Stimulated activated CD8-positive, alpha-beta memory T cell treated with anti-CD3 and anti-CD28 coated beads, Interleukin-4, amount 100 ng/mL, for 1 hour (primary cell): ENCODE data around the gene ITGA1.
"Not testable (repeated sequence)": the region's sequence is repeated elsewhere in the genome, so short reads cannot be mapped to it uniquely, and the experiment has no call there.

Experiments used
- DNase-seq, 2 donors: peaks; one replicate each; pipeline ENCODE4 v3.0.0-alpha.2; 2020; ENCODE audit warnings: low read depth in 2 of 2, low spot score in 1 of 2

Gene ITGA1

DNA sequence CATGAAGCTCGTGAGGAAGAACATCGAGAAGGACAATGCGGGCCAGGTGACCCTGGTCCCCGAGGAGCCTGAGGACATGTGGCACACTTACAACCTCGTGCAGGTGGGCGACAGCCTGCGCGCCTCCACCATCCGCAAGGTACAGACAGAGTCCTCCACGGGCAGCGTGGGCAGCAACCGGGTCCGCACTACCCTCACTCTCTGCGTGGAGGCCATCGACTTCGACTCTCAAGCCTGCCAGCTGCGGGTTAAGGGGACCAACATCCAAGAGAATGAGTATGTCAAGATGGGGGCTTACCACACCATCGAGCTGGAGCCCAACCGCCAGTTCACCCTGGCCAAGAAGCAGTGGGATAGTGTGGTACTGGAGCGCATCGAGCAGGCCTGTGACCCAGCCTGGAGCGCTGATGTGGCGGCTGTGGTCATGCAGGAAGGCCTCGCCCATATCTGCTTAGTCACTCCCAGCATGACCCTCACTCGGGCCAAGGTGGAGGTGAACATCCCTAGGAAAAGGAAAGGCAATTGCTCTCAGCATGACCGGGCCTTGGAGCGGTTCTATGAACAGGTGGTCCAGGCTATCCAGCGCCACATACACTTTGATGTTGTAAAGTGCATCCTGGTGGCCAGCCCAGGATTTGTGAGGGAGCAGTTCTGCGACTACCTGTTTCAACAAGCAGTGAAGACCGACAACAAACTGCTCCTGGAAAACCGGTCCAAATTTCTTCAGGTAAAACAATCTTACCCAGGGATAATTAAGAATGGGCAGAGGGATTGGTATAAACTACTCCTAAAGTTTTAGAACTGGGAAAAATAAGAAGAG, 12.9 kb downstream of the ITGA1 start:
- DNase-seq = no peak

GRCh38 chr5:52801329-52801728, 13.6 kb downstream of the ITGA1 start:
- no peak for DNase-seq

- no peak for DNase-seq
These were observed 14.7 kb downstream of the ITGA1 start for GRCh38 chr5:52802272-52802973.

DNA sequence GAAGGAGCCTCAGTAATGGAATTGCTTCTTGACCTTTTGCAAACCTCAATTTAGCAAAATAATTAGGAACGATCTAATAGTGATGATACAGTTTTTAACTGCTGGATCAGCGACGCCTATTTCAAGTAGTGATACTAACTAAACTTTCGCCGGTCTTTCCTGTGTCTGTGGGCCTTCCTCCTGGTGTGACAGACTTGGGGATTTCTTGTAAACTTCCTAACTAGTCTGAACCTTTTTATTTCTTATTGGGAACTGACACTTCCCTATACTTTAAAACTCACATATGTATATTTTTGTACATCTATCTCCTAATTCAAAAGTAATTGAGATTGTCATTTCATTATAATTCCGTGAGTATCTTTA, 15.2 kb downstream of the ITGA1 start:
- DNase-seq = no peak

GRCh38 chr5:52804387-52804791, 16.7 kb downstream of the ITGA1 start:
- no peak for DNase-seq

- no peak for DNase-seq
These were observed 17.3 kb downstream of the ITGA1 start for GRCh38 chr5:52804981-52805380.

- DNase-seq = no peak
These were observed 17.9 kb downstream of the ITGA1 start for GRCh38 chr5:52805615-52806014.

DNA sequence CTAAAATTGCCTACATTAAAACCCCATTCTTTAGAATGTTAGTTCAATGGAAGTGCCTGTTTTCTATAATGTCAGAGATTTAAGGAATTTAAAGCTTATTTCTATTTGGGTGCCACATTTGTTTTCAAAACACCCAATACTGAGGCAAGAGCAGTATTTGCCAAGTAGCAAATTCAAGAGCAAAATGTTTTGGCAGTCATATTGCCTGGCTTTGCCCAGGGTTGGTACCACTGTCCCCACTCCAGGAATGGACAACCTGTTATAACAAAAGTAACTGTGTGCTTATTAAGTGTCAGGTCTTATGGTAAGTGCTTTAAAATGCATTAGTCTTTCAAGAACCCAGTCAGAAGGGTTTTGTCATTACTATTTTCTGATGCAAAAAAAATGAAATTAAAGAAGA, 19.3 kb downstream of the ITGA1 start:
- DNase-seq = no peak

GRCh38 chr5:52807723-52808122, 20.0 kb downstream of the ITGA1 start:
- DNase-seq = no peak

DNA sequence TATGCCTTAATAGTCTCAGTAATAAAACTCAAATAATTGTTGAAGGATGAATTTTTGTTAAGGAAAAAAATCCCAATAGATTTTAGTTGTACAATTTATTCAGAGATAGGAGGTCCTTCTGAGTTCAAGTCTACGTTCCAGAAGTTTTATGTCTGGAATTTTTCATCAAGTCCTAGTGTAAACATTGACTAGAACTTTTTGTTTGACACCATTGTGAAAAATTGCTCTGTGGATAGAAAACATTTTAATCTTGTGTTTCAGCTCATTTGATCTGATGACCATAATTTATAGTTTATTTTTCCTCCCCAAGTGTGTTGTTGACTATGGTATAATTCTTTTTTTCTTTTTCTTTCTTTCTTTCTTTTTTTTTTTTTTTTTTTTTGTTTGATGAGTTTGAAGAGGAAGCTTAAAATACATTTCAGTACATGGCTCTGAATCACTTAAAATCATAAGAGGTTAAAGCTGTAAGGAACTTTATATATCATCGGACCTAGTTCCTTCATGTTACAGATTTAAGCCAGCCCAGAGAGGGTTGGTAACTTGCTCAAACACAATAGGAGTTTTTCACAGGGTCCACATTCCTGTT, 20.7 kb downstream of the ITGA1 start:
- DNase-seq = no peak

DNA sequence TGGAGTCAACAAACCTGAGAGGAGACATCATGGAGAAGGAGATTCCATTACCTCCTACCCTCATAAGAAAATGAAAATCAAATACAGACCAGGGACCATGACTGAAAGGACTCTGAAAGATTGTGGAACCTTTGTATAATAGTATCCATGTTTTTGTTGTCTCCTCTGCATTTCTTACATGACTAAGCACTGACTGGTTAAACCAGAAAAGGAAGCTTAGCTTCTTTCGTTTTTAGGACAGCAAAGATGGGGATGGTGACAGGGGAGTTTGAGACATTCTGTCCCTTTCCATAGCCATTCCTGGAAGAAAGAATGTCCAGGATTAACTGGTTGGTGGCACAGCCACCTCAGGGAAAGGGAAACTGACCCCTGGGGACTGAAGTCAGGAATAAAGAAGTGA, 22.2 kb downstream of the ITGA1 start:
- DNase-seq = no peak

- no peak for DNase-seq
These were observed 22.7 kb downstream of the ITGA1 start for GRCh38 chr5:52810426-52810825.

- no peak for DNase-seq
These were observed 23.5 kb downstream of the ITGA1 start for GRCh38 chr5:52811067-52811749.

DNA sequence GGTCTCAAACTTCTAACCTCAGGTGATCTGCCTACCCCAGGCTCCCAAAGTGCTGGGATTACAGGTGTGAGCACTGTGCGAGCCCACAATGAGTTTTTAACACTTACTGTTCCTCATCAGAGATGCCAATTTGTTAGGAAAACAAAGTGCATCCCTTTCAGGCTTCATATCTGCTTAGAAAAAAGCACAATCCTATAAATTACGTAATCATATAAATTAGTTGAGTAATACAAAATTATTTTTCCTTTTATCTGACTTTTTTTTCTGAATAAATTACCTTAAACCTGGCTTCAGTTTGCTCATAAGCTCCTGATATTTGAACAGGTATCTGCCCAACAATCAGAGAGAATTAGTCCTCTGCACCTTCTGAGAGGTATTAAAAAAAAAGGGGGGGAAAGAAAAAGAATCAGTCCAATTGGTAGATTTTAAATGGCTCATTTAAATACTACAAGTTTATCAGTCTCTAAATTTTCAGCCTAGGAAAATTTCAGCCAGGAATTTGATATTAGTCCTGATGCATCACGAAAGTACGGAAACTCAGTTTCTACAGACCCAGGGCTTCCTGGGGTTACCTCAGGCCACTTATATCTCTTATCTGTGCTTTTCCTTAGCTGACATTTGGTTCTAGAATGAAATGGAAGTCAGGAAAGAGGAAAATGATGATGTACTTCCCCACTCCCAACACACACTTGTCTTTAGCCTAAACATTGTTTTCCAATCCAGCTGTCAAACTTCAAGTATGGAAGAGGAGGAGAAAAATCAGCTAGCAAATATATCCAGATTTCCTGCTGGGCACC, 26.8 kb downstream of the ITGA1 start:
- no peak for DNase-seq

DNA sequence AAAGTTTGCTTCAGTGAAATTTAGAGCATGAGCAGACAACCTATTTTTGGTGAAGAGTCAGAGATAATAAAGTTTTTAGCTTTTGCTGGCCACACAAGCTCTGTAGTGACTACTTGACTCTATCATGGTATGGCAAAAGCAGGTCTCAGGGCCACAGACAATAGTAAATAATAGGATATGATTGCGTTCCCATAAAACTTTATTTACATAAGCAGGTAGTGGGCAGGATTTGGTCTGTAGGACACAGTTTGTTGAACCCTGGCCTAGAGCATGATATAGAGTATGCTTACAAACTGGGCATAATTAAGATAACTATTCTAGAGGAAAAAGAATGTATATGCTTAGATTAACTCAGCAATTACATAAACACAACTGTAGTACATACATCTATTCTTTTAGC, 30.1 kb downstream of the ITGA1 start:
- DNase-seq = no peak

DNA sequence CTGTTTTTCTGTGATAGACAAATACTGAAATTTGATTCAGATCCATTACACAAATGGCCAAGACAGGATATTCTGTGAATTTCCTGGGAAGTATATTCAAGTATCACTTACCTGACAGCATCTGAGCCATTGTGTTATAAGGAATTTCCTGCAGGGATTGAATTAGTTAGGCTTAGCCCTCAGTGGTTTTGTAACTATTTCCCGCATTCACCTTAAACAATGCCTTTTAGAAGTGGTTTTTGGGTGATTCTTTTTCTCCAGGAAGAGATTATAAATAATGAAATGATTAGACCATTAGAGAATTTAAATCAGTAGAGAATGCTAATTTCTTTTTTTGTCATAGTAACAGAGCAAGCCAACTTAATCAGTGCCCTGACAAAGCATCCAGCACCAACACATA, 30.6 kb downstream of the ITGA1 start:
- no peak for DNase-seq

DNA sequence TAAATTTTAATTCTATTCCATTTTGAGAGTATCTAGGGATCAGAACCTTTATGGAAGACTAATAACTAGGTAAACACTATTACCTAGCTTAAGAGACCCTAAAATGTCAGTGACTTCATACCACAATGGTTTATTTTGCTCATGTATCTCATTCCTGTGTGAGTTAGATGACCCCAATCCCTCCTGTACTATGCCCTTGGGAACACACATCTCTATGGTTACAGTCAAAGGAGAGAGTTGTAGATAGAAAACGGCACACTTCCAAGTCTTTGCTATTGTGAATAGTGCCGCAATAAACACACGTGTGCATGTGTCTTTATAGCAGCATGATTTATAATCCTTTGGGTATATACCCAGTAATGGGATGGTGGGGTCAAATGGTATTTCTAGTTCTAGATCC, 31.1 kb downstream of the ITGA1 start:
- not testable (repeated sequence) for DNase-seq

GRCh38 chr5:52821901-52822300, 34.2 kb downstream of the ITGA1 start:
- no peak for DNase-seq

- no peak for DNase-seq
These were observed 34.7 kb downstream of the ITGA1 start for GRCh38 chr5:52822437-52822836.

DNA sequence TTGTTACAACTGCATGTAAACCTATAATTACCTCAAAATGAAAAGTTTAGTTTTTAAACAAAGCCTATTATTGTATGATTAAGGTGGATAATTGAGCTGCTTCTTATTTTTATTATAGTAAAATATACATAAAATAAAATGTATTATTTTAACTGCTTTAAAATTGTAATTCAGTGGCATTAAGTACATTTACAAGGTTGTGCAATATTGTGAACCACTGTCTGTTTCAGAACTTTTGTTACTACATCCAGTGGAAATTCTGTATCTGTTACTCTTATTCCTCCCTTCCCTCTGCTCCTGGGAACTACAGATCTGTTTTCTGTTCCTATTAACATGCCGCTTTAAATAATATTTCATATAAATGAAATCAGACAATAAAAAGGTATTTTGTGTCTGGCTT, 37.1 kb downstream of the ITGA1 start:
- DNase-seq = no peak

- no peak for DNase-seq
These were observed 38.1 kb downstream of the ITGA1 start for GRCh38 chr5:52825826-52826225.
